Gastroesophageal sphincter (tissue), 3 donors: ENCODE data around the gene SLC15A3.

Source experiments
- CTCF ChIP-seq, 4 experiments: fragments of 200-600 bp in 2 of 4; fragments of 450-650 bp in 2 of 4; sonication (generic) in 1 of 4; IDR thresholded peaks; one replicate each; pipeline ENCODE4 v1.5.1; 2017 to 2019; ENCODE audit warnings: antibody characterized with exemption in 4 of 4, mild to moderate bottlenecking in 2 of 4, moderate library complexity in 2 of 4
- POLR2A ChIP-seq, 2 donors: fragments of 450-650 bp; IDR thresholded peaks; one replicate each; pipeline ENCODE4 v1.6.1; 2017; ENCODE audit warnings: antibody characterized with exemption in 2 of 2, mild to moderate bottlenecking in 2 of 2, moderate library complexity in 1 of 2
- POLR2AphosphoS5 ChIP-seq: sonication (generic); formaldehyde crosslinking; IDR thresholded peaks from one replicate; pipeline ENCODE4 v1.6.1; 2017; ENCODE audit warnings: antibody characterized with exemption

- TF ChIP-seq CTCF (IDR thresholded peaks at IDR 0.05) (no peak), POLR2AphosphoS5 (no peak), POLR2A (IDR thresholded peaks at IDR 0.05) (no peak)
Measured at GRCh38 chr11:60953781-60954180, 1.8 kb upstream of the SLC15A3 start.
